HepG2 (cell line): Measurements from ENCODE around the gene GATC. TPM values are rescaled to one million over a fixed set of nuclear protein-coding genes. Genes with fewer than 3 reads are reported as not detected.

Experiments
- CENPX ChIP-seq: sonication (generic); formaldehyde crosslinking; IDR thresholded peaks from 2 replicates; pipeline ENCODE4 v1.9.0; 2021; ENCODE audit warnings: mild to moderate bottlenecking, missing genetic modification reagents, moderate library complexity
- RBFOX2 ChIP-seq: fragments of 200-400 bp; formaldehyde crosslinking; IDR thresholded peaks from 2 replicates; pipeline ENCODE4 v1.6.1; 2017; ENCODE audit warnings: low read depth, mild to moderate bottlenecking, low read length
- TRIM22 ChIP-seq: fragments of 450-650 bp; IDR thresholded peaks from 2 replicates; pipeline ENCODE4 v1.6.1; 2017
- ZBTB40 ChIP-seq, 2 experiments: fragments of 450-650 bp in 1 of 2; sonication (generic) in 1 of 2; formaldehyde crosslinking in 1 of 2; IDR thresholded peaks; 2 replicates each; pipeline versions ENCODE4 v1.6.1 to v1.8.0; 2016 to 2022; ENCODE audit warnings: antibody characterized with exemption in 1 of 2, mild to moderate bottlenecking in 1 of 2, missing genetic modification reagents in 1 of 2
- ZFP91 ChIP-seq: sonication (generic); formaldehyde crosslinking; IDR thresholded peaks from 2 replicates; pipeline ENCODE4 v1.9.0; 2022; ENCODE audit warnings: missing genetic modification reagents, mild to moderate bottlenecking, borderline replicate concordance
- ZNF280D ChIP-seq: sonication (generic); formaldehyde crosslinking; IDR thresholded peaks from 2 replicates; pipeline ENCODE4 v1.5.1; 2020; ENCODE audit warnings: mild to moderate bottlenecking, missing genetic modification reagents
- ZNF546 ChIP-seq: sonication (generic); formaldehyde crosslinking; conservative IDR thresholded peaks from 2 replicates; pipeline ENCODE4 v1.8.1; 2023; ENCODE audit warnings: mild to moderate bottlenecking, missing genetic modification reagents
- ZNF713 ChIP-seq: sonication (generic); formaldehyde crosslinking; IDR thresholded peaks from 2 replicates; pipeline ENCODE4 v1.4.0; 2020; ENCODE audit warnings: mild to moderate bottlenecking, missing genetic modification reagents
- ZNF790 ChIP-seq: sonication (generic); formaldehyde crosslinking; IDR thresholded peaks from 2 replicates; pipeline ENCODE4 v1.8.0; 2022; ENCODE audit warnings: missing genetic modification reagents, mild to moderate bottlenecking, borderline replicate concordance
- polyA plus RNA-seq, 8 experiments: library from polyadenylated mRNA; depleted of rRNA in 3 of 8; stranded (reverse) in 7 of 8; unstranded in 1 of 8; fragments of >200 nt; fragmentation: Illumina TruSeq in 4 of 8; extraction: Trizol in 4 of 8; gene quantifications; 2 replicates each; pipeline versions ENCODE4 v1.2.1 to v1.2.3, GENCODE V29; 2011 to 2016; ENCODE audit warnings: low read depth in 4 of 8, missing spikeins in 1 of 8, mixed read lengths in 1 of 8; ENCODE audit not compliant: insufficient read depth in 1 of 8
- total RNA-seq, 5 experiments: library from RNA; depleted of rRNA; stranded (reverse); fragments of >200 nt; fragmentation: Illumina TruSeq; extraction: Trizol; gene quantifications; 2 replicates each; pipeline ENCODE4 v1.2.3, GENCODE V29; 2016; ENCODE audit warnings: low read depth in 1 of 5

Gene GATC
- total and polyA plus RNA-seq, 2 of the 13 experiments (the other 11 are each of a cell fraction or from before 2014, with no cell fraction given), result 17.7 to 29.7 TPM

GRCh38 chr12:120437735-120438494, 8.3 kb upstream of the GATC start, which contains the start of gene COX6A1 (continued):
- peak; percentile 71 for TF ChIP-seq ZBTB40 (IDR thresholded peaks at IDR 0.05)
- TF ChIP-seq ZBTB40 (CRISPR knock-in tag; IDR thresholded peaks at IDR 0.05), result peak; percentile 69; the same call in 1 of the 2 replicates
- peak; percentile 71; the same call in 1 of the 2 replicates for TF ChIP-seq ZFP91
- no peak for TF ChIP-seq TRIM22
- no peak for TF ChIP-seq CENPX (CRISPR knock-in tag)
- no peak for TF ChIP-seq ZNF713 (CRISPR knock-in tag)
- no peak for TF ChIP-seq ZNF546
- no peak; the same call in 1 of the 2 replicates for TF ChIP-seq ZNF790
- TF ChIP-seq ZNF280D, result no peak
- peak; percentile 91 for TF ChIP-seq RBFOX2
